ENCODE data around the gene BRICD5.

DNA sequence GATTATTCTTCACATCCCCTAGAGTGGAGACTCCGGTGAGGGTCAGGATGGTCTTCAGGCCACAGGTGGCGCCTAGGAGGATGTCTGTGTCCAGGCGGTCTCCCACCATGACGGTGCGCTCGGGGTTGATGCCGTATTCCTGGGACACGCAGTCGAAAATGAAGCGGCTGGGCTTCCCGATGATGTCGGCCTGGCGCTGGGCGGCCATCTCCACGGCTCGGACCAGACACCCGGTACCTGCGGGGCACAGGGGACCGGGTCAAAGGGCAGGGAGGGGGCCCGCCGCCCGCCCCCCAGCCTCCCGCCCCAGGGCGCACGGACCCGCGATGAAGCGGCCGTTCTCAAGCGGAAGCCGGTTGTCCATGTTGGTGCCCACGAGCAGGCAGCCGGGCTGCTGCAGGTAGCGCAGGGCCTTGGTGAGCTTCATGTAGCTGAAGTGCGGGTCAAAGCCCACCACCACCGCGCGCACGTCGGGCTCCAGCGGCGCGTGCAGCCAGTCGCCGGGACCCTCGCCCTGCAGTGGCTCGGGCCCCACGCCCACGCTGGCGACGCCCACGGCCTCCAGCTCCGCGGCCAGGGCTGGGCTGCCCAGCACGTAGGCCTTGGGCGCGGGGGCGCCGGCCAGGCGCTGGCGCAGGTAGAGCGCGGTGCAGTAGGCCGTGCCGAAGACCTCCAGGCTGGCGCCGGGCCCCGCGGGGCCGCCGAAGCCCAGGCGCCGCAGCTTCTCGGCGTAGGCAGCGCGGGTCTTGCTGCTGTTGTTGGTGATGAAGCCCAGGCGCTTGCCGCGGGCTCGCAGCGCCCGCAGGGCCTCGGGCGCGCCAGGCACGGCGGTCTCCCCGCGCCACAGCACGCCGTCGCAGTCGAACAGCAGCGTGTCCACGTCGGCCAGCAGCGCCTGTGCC, 3.4 kb upstream of the BRICD5 start:
- no peak for TF ChIP-seq EP300 (IDR thresholded peaks at IDR 0.05)
- TF ChIP-seq, protein P1, sequence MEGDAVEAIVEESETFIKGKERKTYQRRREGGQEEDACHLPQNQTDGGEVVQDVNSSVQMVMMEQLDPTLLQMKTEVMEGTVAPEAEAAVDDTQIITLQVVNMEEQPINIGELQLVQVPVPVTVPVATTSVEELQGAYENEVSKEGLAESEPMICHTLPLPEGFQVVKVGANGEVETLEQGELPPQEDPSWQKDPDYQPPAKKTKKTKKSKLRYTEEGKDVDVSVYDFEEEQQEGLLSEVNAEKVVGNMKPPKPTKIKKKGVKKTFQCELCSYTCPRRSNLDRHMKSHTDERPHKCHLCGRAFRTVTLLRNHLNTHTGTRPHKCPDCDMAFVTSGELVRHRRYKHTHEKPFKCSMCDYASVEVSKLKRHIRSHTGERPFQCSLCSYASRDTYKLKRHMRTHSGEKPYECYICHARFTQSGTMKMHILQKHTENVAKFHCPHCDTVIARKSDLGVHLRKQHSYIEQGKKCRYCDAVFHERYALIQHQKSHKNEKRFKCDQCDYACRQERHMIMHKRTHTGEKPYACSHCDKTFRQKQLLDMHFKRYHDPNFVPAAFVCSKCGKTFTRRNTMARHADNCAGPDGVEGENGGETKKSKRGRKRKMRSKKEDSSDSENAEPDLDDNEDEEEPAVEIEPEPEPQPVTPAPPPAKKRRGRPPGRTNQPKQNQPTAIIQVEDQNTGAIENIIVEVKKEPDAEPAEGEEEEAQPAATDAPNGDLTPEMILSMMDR (IDR thresholded peaks at IDR 0.05) = no peak
- TF ChIP-seq POLR2A (IDR thresholded peaks at IDR 0.05) = no peak
